NCI-H748 treated with DMSO at 0.1 percent for 48 hours (cell line): ENCODE measurements around the gene DCP2.
"Not testable (repeated sequence)": the region's sequence is repeated elsewhere in the genome, so short reads cannot be mapped to it uniquely, and the experiment has no call there.

Experiments
- DNase-seq: peaks from one replicate; lab custom pipeline; 2025; lab: John Stamatoyannopoulos, UW

Gene DCP2

GRCh38 chr5:112976432-112977309, at the start of gene DCP2:
TSS of gene DCP2 (plus strand) at chr5:112976798. CDS start at chr5:112976934, 136 bp downstream.
- DNase-seq: peak; percentile 96

GRCh38 chr5:112929336-112930081, 47.1 kb upstream of the DCP2 start:
- DNase-seq: no peak

- no peak for DNase-seq
Measured at GRCh38 chr5:112930082-112930344, 46.6 kb upstream of the DCP2 start.

- DNase-seq: no peak
Measured at GRCh38 chr5:112931473-112931872, 45.1 kb upstream of the DCP2 start.

GRCh38 chr5:112933105-112933504, 43.5 kb upstream of the DCP2 start:
- no peak for DNase-seq

GRCh38 chr5:112933651-112934365, 42.8 kb upstream of the DCP2 start:
- DNase-seq: no peak

- no peak for DNase-seq
Measured at GRCh38 chr5:112934366-112934663, 42.3 kb upstream of the DCP2 start.

- no peak for DNase-seq
Measured at GRCh38 chr5:112935675-112936074, 40.9 kb upstream of the DCP2 start.

GRCh38 chr5:112938286-112938685, 38.3 kb upstream of the DCP2 start:
- DNase-seq: no peak

GRCh38 chr5:112940670-112941069, 35.9 kb upstream of the DCP2 start:
- DNase-seq: no peak

- no peak for DNase-seq
Measured at GRCh38 chr5:112948458-112948857, 28.1 kb upstream of the DCP2 start.

- no peak for DNase-seq
Measured at GRCh38 chr5:112951124-112951702, 25.4 kb upstream of the DCP2 start.

- DNase-seq: no peak
Measured at GRCh38 chr5:112956606-112957005, 20.0 kb upstream of the DCP2 start.

- DNase-seq: no peak
Measured at GRCh38 chr5:112957036-112957808, 19.4 kb upstream of the DCP2 start.

GRCh38 chr5:112958093-112959088, 18.2 kb upstream of the DCP2 start:
- DNase-seq: no peak

- DNase-seq: not testable (repeated sequence)
Measured at GRCh38 chr5:112959872-112960271, 16.7 kb upstream of the DCP2 start.

GRCh38 chr5:112960315-112960714, 16.3 kb upstream of the DCP2 start:
- DNase-seq: no peak

GRCh38 chr5:112960863-112961504, 15.6 kb upstream of the DCP2 start:
- no peak for DNase-seq

- not testable (repeated sequence) for DNase-seq
Measured at GRCh38 chr5:112963374-112963733, 13.2 kb upstream of the DCP2 start.

- no peak for DNase-seq
Measured at GRCh38 chr5:112965733-112966306, 10.8 kb upstream of the DCP2 start.
